GM23248 (cell line): ENCODE data around the gene ASB5. TPM values are rescaled to one million over a fixed set of nuclear protein-coding genes. Genes with fewer than 3 reads are reported as not detected.
A peak's percentile ranks its signal among the peaks of the same experiment; 100 is the strongest.

ENCODE experiments used
- DNase-seq: peaks from one replicate; pipeline ENCODE4 v3.0.0-alpha.2; 2015
- H2AFZ ChIP-seq: fragments of 200-600 bp; sonication (generic); 2 replicates; pipeline ENCODE4 v1.6.1; 2016; ENCODE audit warnings: antibody characterized with exemption
- H3F3A ChIP-seq: fragments of 200-600 bp; sonication (generic); 2 replicates; pipeline ENCODE4 v1.6.1; 2016; ENCODE audit warnings: mild to moderate bottlenecking, antibody characterized with exemption, mixed run types; ENCODE audit not compliant: insufficient read depth
- H3K27ac ChIP-seq: fragments of 200-600 bp; sonication (generic); 2 replicates; pipeline ENCODE4 v1.5.1; 2016; ENCODE audit warnings: mild to moderate bottlenecking
- H3K27me3 ChIP-seq: fragments of 200-600 bp; sonication (generic); replicated peaks from 2 replicates; pipeline ENCODE4 v1.6.1; 2016; ENCODE audit warnings: mild to moderate bottlenecking; ENCODE audit not compliant: insufficient read depth
- H3K36me3 ChIP-seq: fragments of 200-600 bp; sonication (generic); 2 replicates; pipeline ENCODE4 v1.6.1; 2016; ENCODE audit warnings: low read depth, mild to moderate bottlenecking
- H3K4me1 ChIP-seq: fragments of 200-600 bp; sonication (generic); 2 replicates; pipeline ENCODE4 v1.6.1; 2016; ENCODE audit warnings: mild to moderate bottlenecking; ENCODE audit not compliant: insufficient read depth
- H3K4me2 ChIP-seq: fragments of 200-600 bp; sonication (generic); one replicate; pipeline ENCODE4 v1.6.1; 2016; ENCODE audit warnings: mild to moderate bottlenecking; ENCODE audit not compliant: unreplicated experiment
- H3K4me3 ChIP-seq: fragments of 200-600 bp; sonication (generic); 2 replicates; pipeline ENCODE4 v1.5.1; 2016; ENCODE audit warnings: mild to moderate bottlenecking
- H3K79me2 ChIP-seq: fragments of 200-600 bp; sonication (generic); 2 replicates; pipeline ENCODE4 v1.6.1; 2016; ENCODE audit warnings: mild to moderate bottlenecking; ENCODE audit not compliant: insufficient read depth
- H3K9ac ChIP-seq: fragments of 200-600 bp; sonication (generic); 2 replicates; pipeline ENCODE4 v1.6.1; 2016; ENCODE audit warnings: mild to moderate bottlenecking
- H3K9me2 ChIP-seq: fragments of 200-600 bp; sonication (generic); 2 replicates; pipeline ENCODE4 v1.6.1; 2016; ENCODE audit warnings: mixed run types, mild to moderate bottlenecking, moderate library complexity; ENCODE audit not compliant: insufficient read depth
- H3K9me3 ChIP-seq: fragments of 200-600 bp; sonication (generic); one replicate; pipeline ENCODE4 v1.6.1; 2017; ENCODE audit warnings: low read depth
- H4K20me1 ChIP-seq: fragments of 200-600 bp; sonication (generic); 2 replicates; pipeline ENCODE4 v1.6.0; 2016; ENCODE audit not compliant: insufficient read depth
- EZH2 ChIP-seq: fragments of 200-600 bp; sonication (generic); IDR thresholded peaks from 2 replicates; pipeline ENCODE4 v1.6.1; 2018; ENCODE audit warnings: antibody characterized with exemption, mild to moderate bottlenecking; ENCODE audit not compliant: insufficient read depth, poor library complexity, severe bottlenecking
- EZH2phosphoT487 ChIP-seq: fragments of 200-600 bp; sonication (generic); IDR thresholded peaks from 2 replicates; pipeline ENCODE4 v1.6.1; 2018; ENCODE audit warnings: antibody characterized with exemption, moderate library complexity, mild to moderate bottlenecking, low read depth; ENCODE audit not compliant: insufficient read depth
- WGBS, 2 experiments: methylation state at CpG; one replicate each; pipeline ENCODE4 v1.1.6; 2015 to 2017; ENCODE audit warnings: low lambda C conversion rate in 2 of 2, low coverage in 1 of 2; ENCODE audit errors: missing lambda C conversion rate in 2 of 2; 5-methylcytosine and 5-hydroxymethylcytosine counted together
- in situ Hi-C: fragments of 300-500 bp; cut with MboI; formaldehyde crosslinking; loops from 2 replicates; pipeline ENCODE4 v1.15.0; 2020
- polyA plus RNA-seq: library from polyadenylated mRNA; unstranded; fragments of >200 nt; fragmentation: Nextera tagmentation; extraction: Ambion mirVana; gene quantifications from 2 replicates; pipeline ENCODE4 v1.2.1, GENCODE V29; 2016
- total RNA-seq: library from RNA; depleted of rRNA; stranded (reverse); fragments of >200 nt; shearing (Covaris generic); gene quantifications from 2 replicates; pipeline ENCODE4 v1.2.3, GENCODE V29; 2014

ASB5 gene
- total and polyA plus RNA-seq, 2 experiments from 2014 or later: not detected

DNA sequence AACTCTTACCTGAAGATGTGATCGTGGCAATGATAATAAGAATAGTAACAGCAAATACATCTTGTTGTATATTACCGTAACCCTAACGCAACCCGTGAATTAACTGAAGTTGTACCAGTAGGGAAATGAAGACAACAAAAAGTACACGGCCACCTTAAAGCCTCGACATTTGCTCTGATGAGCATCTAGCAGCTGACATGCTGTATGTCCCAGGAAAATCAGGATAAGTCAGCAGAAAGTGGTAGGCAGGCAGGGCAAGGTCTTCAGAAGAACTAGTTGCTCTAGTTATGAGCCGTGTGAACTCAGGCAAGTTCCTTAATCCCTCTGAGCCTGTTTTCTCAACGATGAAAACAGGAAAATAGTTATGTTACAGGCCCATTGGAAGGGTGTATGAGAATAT, 7.7 kb upstream of the ASB5 start:
- Histone ChIP-seq H3K9ac (no peak overlapping the region), H3K9me2 (no peaks in the 10 kb centered on the region), H3F3A (peaks cover 32% of the 10 kb centered on the region), H3K4me2 (no peak overlapping the region), H3K4me3 (no peak overlapping the region), H4K20me1 (no peaks in the 10 kb centered on the region), H3K36me3 (no peaks in the 10 kb centered on the region), H2AFZ (no peak overlapping the region; the same call in 1 of the 2 replicates), H3K27ac (no peak overlapping the region), H3K79me2 (no peaks in the 10 kb centered on the region), H3K27me3 (no peaks in the 10 kb centered on the region), H3K4me1 (peaks cover 36% of the 10 kb centered on the region), H3K9me3 (no peaks in the 10 kb centered on the region)
- no peak for DNase-seq
- 89 to 94% methylated on average over 8 of the region's 8 CpGs for whole genome bisulfite sequencing, 2 experiments
- TF ChIP-seq EZH2phosphoT487 (no peak), EZH2 (no peak)
- in situ Hi-C loops: no loop called here

DNA sequence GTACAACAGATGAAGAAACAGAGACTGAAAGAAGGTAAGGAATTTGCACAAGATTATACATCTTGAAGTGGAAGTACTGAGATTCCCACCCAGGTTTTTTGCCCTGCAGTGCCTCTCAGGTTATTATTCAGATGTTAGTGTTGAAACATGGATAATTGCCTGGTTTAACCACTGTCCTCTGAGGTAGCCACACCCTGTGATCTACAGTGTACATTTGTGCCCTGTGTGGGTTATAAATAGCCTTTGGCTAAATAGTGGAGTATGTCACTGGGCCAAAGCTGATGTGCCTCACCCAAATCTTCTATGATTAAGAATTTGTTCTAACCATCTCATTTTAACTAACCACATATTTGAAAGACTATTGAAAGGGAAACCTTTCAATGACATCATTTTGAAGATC, 5.4 kb upstream of the ASB5 start:
- Histone ChIP-seq H3F3A (peaks cover 42% of the 10 kb centered on the region), H4K20me1 (no peaks in the 10 kb centered on the region), H2AFZ (no peak overlapping the region), H3K4me3 (no peak overlapping the region; the same call in 1 of the 2 replicates), H3K9me2 (no peaks in the 10 kb centered on the region), H3K27ac (peak overlapping the region; percentile 67), H3K4me1 (peaks cover 56% of the 10 kb centered on the region), H3K4me2 (peak overlapping the region; percentile 59), H3K27me3 (no peaks in the 10 kb centered on the region), H3K79me2 (no peaks in the 10 kb centered on the region), H3K36me3 (no peaks in the 10 kb centered on the region), H3K9ac (0 out of 2 replicates have a peak overlapping the region, but pooled peaks have one; percentile 21), H3K9me3 (no peaks in the 10 kb centered on the region)
- TF ChIP-seq EZH2phosphoT487 (0 out of 2 replicates have a peak, but pooled peaks have one; percentile 82), EZH2 (no peak)
- DNase-seq: peak; percentile 88
- in situ Hi-C loops: no loop called here

DNA sequence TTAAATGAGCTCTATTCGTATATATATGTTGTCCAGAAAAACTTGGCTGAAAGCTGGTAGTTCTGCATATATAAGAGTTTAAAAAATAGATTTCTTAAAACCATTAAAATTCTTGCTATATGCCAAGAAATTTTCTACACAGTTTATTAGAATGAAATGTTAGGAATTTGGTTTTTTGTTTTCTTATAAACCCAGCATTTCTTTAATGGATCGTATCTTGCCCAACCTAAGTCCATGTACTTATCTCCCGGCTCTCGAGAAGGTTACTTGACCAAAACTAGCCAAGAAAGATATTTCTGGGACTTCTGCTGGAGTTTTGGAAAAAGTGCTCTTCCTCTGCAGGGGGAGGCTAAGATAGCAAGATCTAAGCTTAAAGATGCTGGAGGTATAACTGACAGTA, 4.7 kb upstream of the ASB5 start:
- Histone ChIP-seq H2AFZ (no peak overlapping the region), H3K4me1 (peaks cover 56% of the 10 kb centered on the region), H3K4me2 (peak overlapping the region; percentile 59), H3K9ac (no peak overlapping the region), H4K20me1 (no peaks in the 10 kb centered on the region), H3K27me3 (no peaks in the 10 kb centered on the region), H3K36me3 (no peaks in the 10 kb centered on the region), H3K9me3 (no peaks in the 10 kb centered on the region), H3F3A (peaks cover 42% of the 10 kb centered on the region), H3K79me2 (no peaks in the 10 kb centered on the region), H3K4me3 (no peak overlapping the region), H3K27ac (peak overlapping the region; percentile 67), H3K9me2 (0 out of 2 replicates have a peak, but pooled peaks cover 3% of the 10 kb centered on the region)
- 75 to 77% methylated on average over 4 of the region's 4 CpGs for WGBS, 2 experiments
- no peak for TF ChIP-seq EZH2
- no peak for TF ChIP-seq EZH2phosphoT487
- no peak for DNase-seq
- in situ Hi-C loops: no loop called here

DNA sequence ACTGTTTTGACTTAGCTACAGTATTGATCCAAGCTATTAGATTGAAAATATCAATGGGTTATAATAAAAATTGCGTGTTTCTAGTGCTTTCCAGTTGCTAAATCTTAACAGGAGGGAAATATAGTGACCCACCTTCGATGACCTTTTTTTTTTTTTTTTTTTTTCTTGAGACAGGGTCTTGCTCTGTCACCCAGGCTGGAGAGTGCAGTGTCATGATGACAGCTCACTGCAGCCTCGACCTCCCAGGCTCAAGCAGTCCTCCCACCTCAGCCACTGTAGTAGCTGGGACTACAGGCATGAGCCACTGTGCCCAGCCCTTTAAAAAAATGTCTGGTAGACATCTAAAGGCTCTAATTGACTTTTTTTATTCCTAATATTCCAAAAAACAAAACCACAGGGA, 3.8 kb upstream of the ASB5 start:
- no peak overlapping the region for H3K4me3 ChIP-seq
- in situ Hi-C loops: no loop called here
- H3K4me1 ChIP-seq: peaks cover 56% of the 10 kb centered on the region
- H2AFZ ChIP-seq: no peak overlapping the region
- H3K9ac ChIP-seq: no peak overlapping the region
- no peaks in the 10 kb centered on the region for H4K20me1 ChIP-seq
- H3K9me2 ChIP-seq: 0 out of 2 replicates have a peak, but pooled peaks cover 3% of the 10 kb centered on the region
- no peak overlapping the region for H3K4me2 ChIP-seq
- WGBS, 2 experiments: 84 to 89% methylated on average over 3 of the region's 3 CpGs
- H3K36me3 ChIP-seq: no peaks in the 10 kb centered on the region
- H3K79me2 ChIP-seq: no peaks in the 10 kb centered on the region
- H3F3A ChIP-seq: peaks cover 42% of the 10 kb centered on the region
- TF ChIP-seq EZH2phosphoT487 (no peak), EZH2 (no peak)
- H3K27me3 ChIP-seq: no peaks in the 10 kb centered on the region
- H3K27ac ChIP-seq: no peak overlapping the region
- no peak for DNase-seq
- H3K9me3 ChIP-seq: no peaks in the 10 kb centered on the region

DNA sequence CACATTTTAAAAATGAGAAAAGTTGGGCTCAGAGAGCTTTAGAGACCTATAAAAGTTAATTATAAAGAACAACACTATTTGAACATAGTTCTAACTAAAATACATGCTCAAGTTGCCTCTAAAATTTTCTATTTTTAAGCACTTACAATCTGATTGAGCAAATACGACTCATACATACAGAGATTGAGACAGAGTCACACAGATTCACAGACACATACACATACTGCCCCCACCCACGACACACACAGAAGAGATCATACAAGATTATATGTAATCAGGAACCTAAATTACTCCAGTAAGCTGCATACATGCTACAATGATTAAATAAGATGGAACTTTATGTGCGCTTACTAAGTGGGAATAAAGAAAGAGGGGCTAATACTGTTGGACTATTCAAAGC, 2.7 kb upstream of the ASB5 start:
- Histone ChIP-seq H3K36me3 (no peaks in the 10 kb centered on the region), H3K79me2 (no peaks in the 10 kb centered on the region), H4K20me1 (no peaks in the 10 kb centered on the region), H3K9me2 (0 out of 2 replicates have a peak, but pooled peaks cover 3% of the 10 kb centered on the region), H3F3A (peaks cover 42% of the 10 kb centered on the region), H2AFZ (peak overlapping the region; percentile 12; the same call in 1 of the 2 replicates), H3K27me3 (no peaks in the 10 kb centered on the region), H3K9me3 (no peaks in the 10 kb centered on the region), H3K4me1 (peaks cover 52% of the 10 kb centered on the region), H3K4me3 (peak overlapping the region; percentile 67; the same call in 1 of the 2 replicates), H3K27ac (peak overlapping the region; percentile 84), H3K9ac (peak overlapping the region; percentile 68), H3K4me2 (peak overlapping the region; percentile 99)
- in situ Hi-C loops: no loop called here
- DNase-seq: peak; percentile 65
- TF ChIP-seq EZH2phosphoT487: no peak
- TF ChIP-seq EZH2: no peak
- 42 to 45% methylated on average over 3 of the region's 3 CpGs for WGBS, 2 experiments
